Right lobe of liver (tissue), 4 donors: Measurements from ENCODE around the gene MPEG1.

Source experiments
- CTCF ChIP-seq, 4 donors: fragments of 200-600 bp in 3 of 4; fragments of 450-650 bp in 1 of 4; IDR thresholded peaks; one replicate each; pipeline versions ENCODE4 v1.5.1 to v1.8.0; 2016 to 2022; ENCODE audit warnings: antibody characterized with exemption in 4 of 4, mild to moderate bottlenecking in 2 of 4
- POLR2A ChIP-seq: fragments of 450-650 bp; IDR thresholded peaks from one replicate; pipeline ENCODE4 v1.6.1; 2017; ENCODE audit warnings: antibody characterized with exemption, mild to moderate bottlenecking
- donor health status: DM: no; HTN: no; CAD: no.
- donor health status: DM: no; HTN: no; CAD: no.
- donor health status: DM: no; HTN: yes; CAD: no.

DNA sequence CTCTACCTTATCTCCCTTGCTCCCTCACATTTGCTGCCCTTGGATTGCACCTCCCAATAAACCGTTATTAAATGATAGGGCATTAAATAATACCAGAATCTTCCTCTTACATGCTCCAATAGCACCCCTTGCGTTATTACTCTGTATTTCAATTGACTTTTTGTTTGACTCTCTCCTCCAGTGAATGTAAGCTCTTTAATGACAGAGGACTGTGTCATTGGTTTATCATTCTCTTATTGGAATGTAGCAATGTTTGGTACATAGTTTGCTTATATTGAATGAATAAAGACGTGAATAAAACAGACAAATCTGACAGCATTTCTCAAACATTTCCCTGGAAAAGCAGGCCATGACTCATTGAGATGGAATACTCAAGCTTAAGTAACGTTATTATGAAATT lies 8.7 kb upstream of the MPEG1 start:
- TF ChIP-seq CTCF (IDR thresholded peaks at IDR 0.05), result no peak
- TF ChIP-seq POLR2A, result no peak
